ENCODE measurements around the gene APOB. TPM values are rescaled to one million over a fixed set of nuclear protein-coding genes. Genes with fewer than 3 reads are reported as not detected.
A peak's percentile ranks its signal among the peaks of the same experiment; 100 is the strongest.

APOB gene
- total and polyA plus RNA-seq, 2 of the 13 experiments (the other 11 are each of a cell fraction or from before 2014, with no cell fraction given) = 1,569 to 2,515 TPM

DNA sequence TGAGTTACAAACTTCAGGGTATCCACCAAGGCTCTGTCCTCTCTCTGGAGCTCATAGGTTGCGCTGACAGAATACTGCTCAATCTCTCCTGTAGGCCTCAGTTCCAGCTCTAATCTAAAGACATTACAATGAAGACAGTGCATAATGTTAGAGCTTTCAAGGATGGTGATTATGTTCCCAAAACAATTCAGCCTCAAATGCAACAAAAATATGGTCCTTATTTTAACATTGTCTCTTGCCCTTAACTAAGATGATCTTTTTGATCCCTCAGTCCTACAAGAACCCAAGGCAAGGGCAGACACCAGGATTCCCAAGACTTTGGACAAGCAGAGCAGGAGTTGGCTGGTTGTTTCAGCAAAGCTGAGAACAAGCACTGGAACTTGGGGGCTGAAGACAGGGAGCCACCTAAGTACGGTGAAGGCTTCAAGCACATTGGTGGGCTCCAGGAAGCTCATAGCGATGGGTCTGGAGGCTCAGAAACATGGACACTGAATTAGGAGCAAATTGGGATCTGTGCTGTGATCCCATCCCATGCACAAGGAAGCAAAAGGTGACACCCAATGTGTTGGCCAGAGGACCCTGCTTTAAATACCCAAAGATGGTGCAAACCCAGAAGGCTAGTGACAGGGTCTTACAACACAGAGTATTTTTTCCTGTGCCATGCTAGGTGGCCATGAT, 24.7 kb downstream of the APOB start (continued):
- TF ChIP-seq ZNF720 (CRISPR knock-in tag; IDR thresholded peaks at IDR 0.05) (no peak), ZNF10 (CRISPR knock-in tag; IDR thresholded peaks at IDR 0.05; ENCODE audit: borderline replicate concordance, low read depth) (no peak), PTBP1 (IDR thresholded peaks at IDR 0.05; ENCODE audit: low read depth, low read length, poor library complexity, severe bottlenecking) (no peak), CC2D1A (CRISPR knock-in tag; IDR thresholded peaks at IDR 0.05) (0 out of 2 replicates have a peak, but pooled peaks have one; percentile 69), ZFP36L2 (CRISPR knock-in tag; IDR thresholded peaks at IDR 0.05) (no peak), ZNF136 (CRISPR knock-in tag; IDR thresholded peaks at IDR 0.05; ENCODE audit: low read depth) (no peak), ZNF430 (CRISPR knock-in tag; IDR thresholded peaks at IDR 0.05) (no peak), SETDB1 (CRISPR knock-in tag; IDR thresholded peaks at IDR 0.05; ENCODE audit: borderline replicate concordance) (no peak), ZSCAN25 (CRISPR knock-in tag; IDR thresholded peaks at IDR 0.05) (no peak), GTF2F1 (IDR thresholded peaks at IDR 0.05; ENCODE audit: low read length) (no peak), ZNF296 (CRISPR knock-in tag; conservative IDR thresholded peaks at IDR 0.05) (no peak), ZBTB20 (CRISPR knock-in tag; IDR thresholded peaks at IDR 0.05; ENCODE audit: borderline replicate concordance, low read depth) (no peak), HMG20B (CRISPR knock-in tag; conservative IDR thresholded peaks at IDR 0.05) (no peak), REL (CRISPR knock-in tag; conservative IDR thresholded peaks at IDR 0.05) (no peak), SMAD9 (CRISPR knock-in tag; IDR thresholded peaks at IDR 0.05) (0 out of 2 replicates have a peak, but pooled peaks have one; percentile 33), RXRB (CRISPR knock-in tag; IDR thresholded peaks at IDR 0.05; ENCODE audit: borderline replicate concordance) (no peak), POGZ (CRISPR knock-in tag; IDR thresholded peaks at IDR 0.05) (no peak), ZNF160 (CRISPR knock-in tag; IDR thresholded peaks at IDR 0.05) (no peak), ZNF44 (CRISPR knock-in tag; IDR thresholded peaks at IDR 0.05) (peak; percentile 16; the same call in 1 of the 2 replicates), NBN (conservative IDR thresholded peaks at IDR 0.05) (no peak)
- TF ChIP-seq, protein P1, sequence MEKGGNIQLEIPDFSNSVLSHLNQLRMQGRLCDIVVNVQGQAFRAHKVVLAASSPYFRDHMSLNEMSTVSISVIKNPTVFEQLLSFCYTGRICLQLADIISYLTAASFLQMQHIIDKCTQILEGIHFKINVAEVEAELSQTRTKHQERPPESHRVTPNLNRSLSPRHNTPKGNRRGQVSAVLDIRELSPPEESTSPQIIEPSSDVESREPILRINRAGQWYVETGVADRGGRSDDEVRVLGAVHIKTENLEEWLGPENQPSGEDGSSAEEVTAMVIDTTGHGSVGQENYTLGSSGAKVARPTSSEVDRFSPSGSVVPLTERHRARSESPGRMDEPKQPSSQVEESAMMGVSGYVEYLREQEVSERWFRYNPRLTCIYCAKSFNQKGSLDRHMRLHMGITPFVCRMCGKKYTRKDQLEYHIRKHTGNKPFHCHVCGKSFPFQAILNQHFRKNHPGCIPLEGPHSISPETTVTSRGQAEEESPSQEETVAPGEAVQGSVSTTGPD (CRISPR knock-in tag; IDR thresholded peaks at IDR 0.05) = no peak
- TF ChIP-seq, protein P2, sequence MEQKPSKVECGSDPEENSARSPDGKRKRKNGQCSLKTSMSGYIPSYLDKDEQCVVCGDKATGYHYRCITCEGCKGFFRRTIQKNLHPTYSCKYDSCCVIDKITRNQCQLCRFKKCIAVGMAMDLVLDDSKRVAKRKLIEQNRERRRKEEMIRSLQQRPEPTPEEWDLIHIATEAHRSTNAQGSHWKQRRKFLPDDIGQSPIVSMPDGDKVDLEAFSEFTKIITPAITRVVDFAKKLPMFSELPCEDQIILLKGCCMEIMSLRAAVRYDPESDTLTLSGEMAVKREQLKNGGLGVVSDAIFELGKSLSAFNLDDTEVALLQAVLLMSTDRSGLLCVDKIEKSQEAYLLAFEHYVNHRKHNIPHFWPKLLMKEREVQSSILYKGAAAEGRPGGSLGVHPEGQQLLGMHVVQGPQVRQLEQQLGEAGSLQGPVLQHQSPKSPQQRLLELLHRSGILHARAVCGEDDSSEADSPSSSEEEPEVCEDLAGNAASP (CRISPR knock-in tag; IDR thresholded peaks at IDR 0.05; ENCODE audit: borderline replicate concordance) = no peak
- TF ChIP-seq, protein P3, sequence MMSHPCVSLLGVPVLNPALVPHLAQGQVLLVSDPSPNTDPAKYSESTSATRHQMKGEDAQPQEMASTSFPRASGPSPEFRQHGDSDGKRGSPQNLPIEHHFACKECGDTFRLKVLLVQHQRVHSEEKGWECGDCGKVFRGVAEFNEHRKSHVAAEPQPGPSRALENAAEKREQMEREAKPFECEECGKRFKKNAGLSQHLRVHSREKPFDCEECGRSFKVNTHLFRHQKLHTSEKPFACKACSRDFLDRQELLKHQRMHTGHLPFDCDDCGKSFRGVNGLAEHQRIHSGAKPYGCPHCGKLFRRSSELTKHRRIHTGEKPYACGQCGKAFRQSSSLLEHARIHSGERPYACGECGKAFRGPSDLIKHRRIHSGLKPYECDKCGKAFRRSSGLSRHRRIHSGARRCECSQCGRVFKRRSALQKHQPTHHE (CRISPR knock-in tag; IDR thresholded peaks at IDR 0.05; ENCODE audit: borderline replicate concordance) = no peak
- TF ChIP-seq, protein P4, sequence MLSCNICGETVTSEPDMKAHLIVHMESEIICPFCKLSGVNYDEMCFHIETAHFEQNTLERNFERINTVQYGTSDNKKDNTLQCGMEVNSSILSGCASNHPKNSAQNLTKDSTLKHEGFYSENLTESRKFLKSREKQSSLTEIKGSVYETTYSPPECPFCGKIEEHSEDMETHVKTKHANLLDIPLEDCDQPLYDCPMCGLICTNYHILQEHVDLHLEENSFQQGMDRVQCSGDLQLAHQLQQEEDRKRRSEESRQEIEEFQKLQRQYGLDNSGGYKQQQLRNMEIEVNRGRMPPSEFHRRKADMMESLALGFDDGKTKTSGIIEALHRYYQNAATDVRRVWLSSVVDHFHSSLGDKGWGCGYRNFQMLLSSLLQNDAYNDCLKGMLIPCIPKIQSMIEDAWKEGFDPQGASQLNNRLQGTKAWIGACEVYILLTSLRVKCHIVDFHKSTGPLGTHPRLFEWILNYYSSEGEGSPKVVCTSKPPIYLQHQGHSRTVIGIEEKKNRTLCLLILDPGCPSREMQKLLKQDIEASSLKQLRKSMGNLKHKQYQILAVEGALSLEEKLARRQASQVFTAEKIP (CRISPR knock-in tag; IDR thresholded peaks at IDR 0.05; ENCODE audit: borderline replicate concordance) = no peak
- TF ChIP-seq, protein P5, sequence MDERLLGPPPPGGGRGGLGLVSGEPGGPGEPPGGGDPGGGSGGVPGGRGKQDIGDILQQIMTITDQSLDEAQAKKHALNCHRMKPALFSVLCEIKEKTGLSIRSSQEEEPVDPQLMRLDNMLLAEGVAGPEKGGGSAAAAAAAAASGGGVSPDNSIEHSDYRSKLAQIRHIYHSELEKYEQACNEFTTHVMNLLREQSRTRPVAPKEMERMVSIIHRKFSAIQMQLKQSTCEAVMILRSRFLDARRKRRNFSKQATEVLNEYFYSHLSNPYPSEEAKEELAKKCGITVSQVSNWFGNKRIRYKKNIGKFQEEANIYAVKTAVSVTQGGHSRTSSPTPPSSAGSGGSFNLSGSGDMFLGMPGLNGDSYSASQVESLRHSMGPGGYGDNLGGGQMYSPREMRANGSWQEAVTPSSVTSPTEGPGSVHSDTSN (CRISPR knock-in tag; IDR thresholded peaks at IDR 0.05) = no peak

Measured in HepG2 (cell line).